ENCODE results near the gene CREB1.
A peak's percentile ranks its signal among the peaks of the same experiment; 100 is the strongest.

CREB1 gene

GRCh38 chr2:207504513-207505170, 25.1 kb upstream of the CREB1 start:
- no peak for DNase-seq

DNA sequence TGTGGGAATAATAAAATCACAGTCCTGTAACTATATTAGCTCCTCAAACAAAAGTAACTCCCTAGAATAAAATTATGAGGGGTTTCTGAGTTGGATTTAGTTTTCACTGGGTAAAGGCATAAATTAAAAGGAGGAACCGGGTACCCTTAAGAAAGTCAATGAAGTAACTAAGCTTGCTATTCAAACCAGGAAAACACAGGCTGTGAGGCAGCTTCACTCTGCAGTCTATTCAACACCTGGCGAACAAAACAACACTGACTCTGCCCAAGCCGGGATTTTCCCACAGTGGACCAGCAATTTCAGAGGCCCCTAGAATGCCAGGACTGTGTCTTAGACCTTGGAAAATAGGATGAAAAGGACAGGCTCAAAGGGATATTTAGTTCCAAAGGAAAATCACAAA, 24.6 kb upstream of the CREB1 start:
- DNase-seq, result no peak

- no peak for DNase-seq
Measured at GRCh38 chr2:207505728-207506127, 24.0 kb upstream of the CREB1 start.

GRCh38 chr2:207506426-207506825, 23.3 kb upstream of the CREB1 start:
- no peak for DNase-seq

- no peak for DNase-seq
Measured at GRCh38 chr2:207510148-207510547, 19.6 kb upstream of the CREB1 start.

DNA sequence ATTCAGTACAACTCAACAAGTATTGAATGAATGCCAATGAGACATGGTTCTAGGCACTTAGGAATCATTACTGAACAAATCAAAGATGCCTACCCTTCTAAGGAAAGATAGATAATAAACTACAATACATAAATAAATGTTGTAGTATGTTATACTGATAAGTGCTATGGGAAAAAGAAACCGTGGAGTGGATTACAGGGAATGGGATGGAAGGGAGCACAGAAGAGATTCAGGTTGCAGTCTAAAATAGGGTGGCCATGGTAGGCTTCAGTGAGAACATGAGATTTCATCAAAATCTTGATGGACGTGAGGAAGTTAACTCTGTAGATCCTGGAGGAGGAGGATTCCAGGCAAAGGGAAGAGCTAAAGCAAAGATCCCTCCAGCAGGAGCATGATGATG, 17.9 kb upstream of the CREB1 start:
- DNase-seq, result no peak

DNA sequence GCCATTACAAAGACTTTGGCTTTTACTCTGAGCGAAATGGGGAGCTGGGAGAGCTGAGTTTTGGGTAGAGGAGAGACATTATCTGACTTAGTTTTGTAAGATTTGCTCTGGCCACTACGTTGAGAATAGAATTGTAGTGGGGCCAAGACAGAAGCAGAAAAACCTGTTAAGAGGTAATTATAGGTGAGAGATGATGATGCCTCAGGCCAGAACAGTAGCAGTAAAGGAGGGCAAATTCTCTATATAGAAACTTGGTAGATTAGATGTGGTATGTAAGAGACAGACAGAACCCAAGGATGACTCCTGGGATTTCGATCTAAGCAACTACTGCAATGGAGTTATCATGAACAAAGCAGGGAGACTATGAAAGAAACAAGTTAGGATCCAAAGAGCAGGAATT, 17.4 kb upstream of the CREB1 start:
- DNase-seq, result no peak

- no peak for DNase-seq
Measured at GRCh38 chr2:207513551-207514257, 16.1 kb upstream of the CREB1 start.

DNA sequence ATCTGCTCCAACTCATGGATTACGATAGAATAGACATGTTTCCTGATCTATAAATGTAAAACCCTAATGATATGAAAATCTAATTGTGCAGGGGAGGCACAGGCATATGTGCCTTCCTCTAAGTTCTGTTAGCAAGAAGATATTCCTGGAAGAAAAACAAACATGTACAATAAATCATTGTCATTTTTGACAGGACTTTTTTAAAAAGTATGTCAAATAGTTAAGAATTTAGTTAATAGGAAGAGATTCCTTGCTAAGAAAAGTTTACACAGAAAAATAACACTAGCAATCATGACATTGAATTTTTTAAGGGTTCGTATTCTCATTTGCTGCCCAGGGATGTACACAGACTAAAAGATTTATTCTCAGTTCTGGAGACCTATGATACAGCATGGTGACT, 15.3 kb upstream of the CREB1 start:
- DNase-seq, result no peak

DNA sequence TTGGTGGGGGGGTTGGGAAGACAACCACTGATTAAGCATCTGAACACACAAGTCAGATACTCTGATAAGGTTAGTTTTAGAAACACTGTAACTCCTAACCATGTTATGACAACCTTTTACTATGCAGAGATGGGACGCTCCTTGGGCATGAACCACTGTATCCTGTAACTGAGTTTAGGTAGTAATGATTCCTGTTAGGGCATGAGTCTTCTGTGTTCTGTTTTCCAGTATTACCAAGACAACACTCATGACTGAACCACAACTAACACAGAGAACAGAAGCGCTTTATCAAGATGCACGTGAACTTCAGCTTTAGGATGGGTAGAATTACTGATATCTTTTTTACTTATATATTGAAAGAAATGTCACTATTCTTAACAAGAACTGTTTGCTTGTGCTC, 14.1 kb upstream of the CREB1 start:
- no peak for DNase-seq

DNA sequence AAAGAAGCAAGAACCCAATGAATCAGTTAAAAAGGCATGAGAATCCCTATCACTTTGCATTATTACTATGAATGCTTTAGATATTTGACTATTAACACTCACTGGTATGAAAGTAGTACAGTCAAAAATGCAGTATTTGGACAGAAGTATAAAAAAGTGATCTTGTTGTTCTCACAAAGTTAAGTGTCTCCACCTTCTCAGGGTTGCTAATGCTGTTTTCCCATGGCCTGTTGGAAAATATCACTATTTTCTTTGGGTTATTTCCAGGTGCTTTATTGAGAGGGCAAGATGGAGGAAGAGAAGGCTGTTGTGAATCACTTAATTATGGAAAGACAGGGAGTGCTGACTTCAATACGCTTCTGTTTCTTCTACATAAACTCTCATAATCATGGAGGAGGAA, 13.6 kb upstream of the CREB1 start:
- no peak for DNase-seq

- DNase-seq, result no peak
Measured at GRCh38 chr2:207523005-207523404, 6.8 kb upstream of the CREB1 start.

- peak; percentile 45 for DNase-seq
Measured at GRCh38 chr2:207525296-207525695, 4.5 kb upstream of the CREB1 start.

DNA sequence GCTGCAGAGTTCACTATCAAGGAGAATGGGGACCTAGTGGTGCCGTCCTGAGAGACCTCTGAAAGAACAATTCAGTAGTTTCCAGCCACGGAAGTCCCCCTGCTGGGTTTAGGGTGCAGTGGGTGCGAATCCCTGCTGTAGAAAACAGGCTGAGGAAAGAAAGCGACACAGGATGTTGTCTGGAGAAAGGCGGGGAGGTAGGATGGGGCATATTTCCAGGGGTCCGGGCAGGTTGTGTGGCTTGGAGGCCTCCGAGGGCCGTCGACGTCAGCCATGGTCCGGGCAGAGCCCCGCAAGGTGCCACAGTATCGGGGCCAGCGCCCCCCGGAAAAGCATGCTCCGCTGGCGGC, 807 bp upstream of the CREB1 start:
- peak; percentile 85 for DNase-seq

GRCh38 chr2:207530160-207531031, 634 bp downstream of the CREB1 start:
- peak; percentile 72 for DNase-seq

DNA sequence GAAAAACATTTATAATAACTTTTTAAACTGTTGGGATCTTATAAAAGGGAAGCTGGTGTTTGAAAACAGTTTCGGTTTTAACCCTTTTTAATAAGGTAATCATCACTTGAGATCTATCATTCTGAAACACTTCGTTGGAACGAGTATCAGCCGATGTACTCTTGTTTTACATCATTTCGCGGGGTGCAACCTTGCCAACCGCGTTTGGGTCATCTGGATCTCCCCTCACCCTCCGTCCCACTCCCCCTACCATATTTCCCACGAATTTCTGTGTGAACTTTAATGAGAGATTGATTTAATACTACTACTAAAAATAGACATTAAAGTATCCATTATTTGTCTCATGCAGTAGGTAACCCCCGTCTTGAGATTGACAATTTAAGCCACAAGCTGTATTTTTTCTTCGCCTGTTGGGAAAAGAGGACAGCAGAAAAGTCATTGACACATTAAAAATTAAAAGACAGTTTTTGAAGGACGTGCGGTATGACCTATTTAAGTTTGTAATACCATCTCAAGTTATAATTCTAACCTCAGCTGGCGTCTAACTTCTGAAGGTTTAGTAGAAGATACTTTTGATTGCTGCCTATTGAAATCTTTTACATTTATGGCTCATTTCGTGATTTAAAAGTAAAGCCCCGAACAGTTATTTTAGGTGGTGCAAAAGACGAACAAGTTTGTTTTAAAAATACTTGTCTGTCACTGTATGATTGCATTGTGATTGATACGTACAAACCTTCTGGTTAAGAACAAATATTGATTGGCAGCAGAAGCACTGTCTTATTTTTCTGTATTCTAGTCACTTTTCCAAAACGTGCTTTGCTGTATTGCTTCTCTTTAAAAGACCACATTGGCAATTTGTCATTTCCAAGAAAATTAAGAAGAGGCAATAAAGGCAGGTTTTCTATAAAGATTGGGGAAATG, 1.5 kb downstream of the CREB1 start:
- DNase-seq, result peak; percentile 54

DNA sequence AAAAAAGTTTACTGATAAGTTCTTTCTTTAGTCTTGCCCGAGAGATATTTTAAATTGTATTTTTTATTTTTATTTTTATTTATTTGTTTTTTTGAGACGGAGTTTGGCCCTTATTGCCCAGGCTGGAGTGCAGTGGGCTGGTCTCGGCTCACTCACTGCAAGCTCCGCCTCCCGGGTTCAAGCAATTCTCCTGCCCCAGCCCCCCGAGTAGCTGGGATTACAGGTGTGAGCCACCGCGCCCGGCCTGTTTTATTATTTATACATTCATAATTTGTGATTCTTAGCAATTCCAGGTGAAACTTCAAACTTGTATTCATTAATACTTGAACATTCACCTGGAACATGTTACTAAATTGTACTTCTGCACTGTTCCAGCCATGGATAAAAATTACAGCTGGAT, 2.9 kb downstream of the CREB1 start:
- DNase-seq, result no peak

DNA sequence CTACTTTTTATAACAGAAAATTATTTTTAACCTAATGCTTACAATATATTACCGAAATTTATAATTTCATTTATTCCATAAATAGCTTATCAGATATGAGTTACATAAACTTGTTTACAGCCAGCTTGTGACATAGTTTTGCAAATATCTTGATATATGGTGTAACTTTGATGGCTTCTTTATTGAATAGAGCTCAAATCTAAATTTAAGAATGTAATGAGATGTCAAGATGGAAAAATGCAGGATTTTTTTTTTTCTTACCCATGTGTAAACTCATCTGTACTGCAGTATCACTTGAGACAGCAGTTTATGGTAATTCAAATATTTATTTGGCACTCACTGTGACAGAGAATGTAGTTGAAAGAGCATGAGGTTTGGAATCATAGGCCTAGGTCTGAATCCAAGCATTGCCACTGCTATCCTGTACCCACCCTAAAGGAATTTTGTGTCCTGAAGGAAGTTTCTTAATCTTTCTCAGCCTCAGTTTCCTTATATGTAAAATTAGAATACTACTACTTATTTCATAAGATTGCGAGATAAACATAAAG, 3.8 kb downstream of the CREB1 start:
- no peak for DNase-seq

- DNase-seq, result no peak
Measured at GRCh38 chr2:207534417-207534816, 4.7 kb downstream of the CREB1 start.

DNA sequence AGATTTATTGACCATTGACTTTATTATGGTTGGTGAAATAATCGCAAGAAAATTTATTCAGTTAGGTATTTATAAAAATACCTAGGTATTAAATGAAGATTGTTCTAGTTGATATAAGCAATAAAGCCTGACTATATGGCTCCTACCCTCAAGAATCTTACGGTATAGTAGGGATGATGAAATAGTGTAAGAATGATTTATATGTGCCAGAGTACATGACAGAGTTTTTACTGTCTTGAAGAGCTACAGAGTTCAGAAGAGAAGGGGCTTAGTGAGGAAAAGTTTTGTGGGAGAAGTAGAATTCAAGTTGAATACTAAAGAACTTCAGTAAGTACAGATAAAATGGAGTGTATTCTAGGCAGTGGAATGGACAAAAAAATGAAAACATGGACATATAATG, 9.7 kb downstream of the CREB1 start:
- DNase-seq, result no peak

GRCh38 chr2:207540431-207540830, 10.7 kb downstream of the CREB1 start:
- no peak for DNase-seq

DNA sequence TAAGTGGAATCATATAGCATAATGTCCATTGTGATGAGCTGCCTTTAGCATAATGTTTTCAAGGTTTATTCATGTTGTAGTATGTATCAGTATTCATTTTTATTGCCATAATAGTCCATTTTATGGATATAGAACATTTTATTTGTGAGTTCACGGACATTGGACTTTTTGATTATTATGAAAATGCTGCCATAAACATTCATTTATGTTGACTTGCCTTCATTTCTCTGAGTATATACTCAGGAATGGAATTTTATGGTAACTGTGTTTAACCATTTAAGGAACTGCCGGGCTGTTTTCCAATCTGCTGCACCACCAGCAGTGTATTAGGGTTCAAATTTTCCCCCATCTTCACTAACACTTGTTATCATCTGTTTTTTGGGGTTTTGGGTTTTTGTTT, 12.2 kb downstream of the CREB1 start:
- no peak for DNase-seq

- no peak for DNase-seq
Measured at GRCh38 chr2:207543272-207543671, 13.5 kb downstream of the CREB1 start.

Measured in CD4-positive, alpha-beta T cell treated with Interleukin-10 for 1 hour (primary cell).